ENCODE measurements around the gene RNASEL.
"Not testable (repeated sequence)": the region's sequence is repeated elsewhere in the genome, so short reads cannot be mapped to it uniquely, and the experiment has no call there.

The RNASEL gene

GRCh38 chr1:182565537-182565936, 23.5 kb downstream of the RNASEL start:
- in situ Hi-C loops (cut with HindIII; ENCODE audit: low sequenced_read_pairs), result no loop called here

GRCh38 chr1:182564406-182565004, 24.6 kb downstream of the RNASEL start:
- in situ Hi-C loops (cut with HindIII; ENCODE audit: low sequenced_read_pairs), result no loop called here

- in situ Hi-C loops (cut with HindIII; ENCODE audit: low sequenced_read_pairs), result no loop called here
These were observed 26.0 kb downstream of the RNASEL start for GRCh38 chr1:182563095-182563494.

GRCh38 chr1:182561456-182561855, 27.6 kb downstream of the RNASEL start:
- in situ Hi-C loops (cut with HindIII; ENCODE audit: low sequenced_read_pairs), result no loop called here

- in situ Hi-C loops (cut with HindIII; ENCODE audit: low sequenced_read_pairs), result no loop called here
These were observed 28.6 kb downstream of the RNASEL start for GRCh38 chr1:182560392-182560984.

- in situ Hi-C loops (cut with HindIII; ENCODE audit: low sequenced_read_pairs), result no loop called here
These were observed 32.8 kb downstream of the RNASEL start for GRCh38 chr1:182556279-182556678.

GRCh38 chr1:182555493-182555892, 33.6 kb downstream of the RNASEL start:
- in situ Hi-C loops (cut with HindIII; ENCODE audit: low sequenced_read_pairs), result no loop called here

- in situ Hi-C loops (cut with HindIII; ENCODE audit: low sequenced_read_pairs), result no loop called here
These were observed 36.5 kb downstream of the RNASEL start for GRCh38 chr1:182552527-182552926.

GRCh38 chr1:182549811-182550210, 39.2 kb downstream of the RNASEL start:
- in situ Hi-C loops (cut with HindIII; ENCODE audit: low sequenced_read_pairs), result no loop called here

- in situ Hi-C loops (cut with HindIII; ENCODE audit: low sequenced_read_pairs), result no loop called here
These were observed 39.7 kb downstream of the RNASEL start for GRCh38 chr1:182549346-182549745.

GRCh38 chr1:182533896-182534295, 55.2 kb downstream of the RNASEL start:
- in situ Hi-C loops (cut with HindIII; ENCODE audit: low sequenced_read_pairs), result no loop called here

- in situ Hi-C loops (cut with HindIII; ENCODE audit: low sequenced_read_pairs), result not testable (repeated sequence)
These were observed 60.9 kb downstream of the RNASEL start for GRCh38 chr1:182528206-182528605.

- in situ Hi-C loops (cut with HindIII; ENCODE audit: low sequenced_read_pairs), result no loop called here
These were observed 61.4 kb downstream of the RNASEL start for GRCh38 chr1:182527680-182528079.

GRCh38 chr1:182525342-182525741, 63.7 kb downstream of the RNASEL start:
- in situ Hi-C loops (cut with HindIII; ENCODE audit: low sequenced_read_pairs), result no loop called here
